NCI-H1417 (cell line): ENCODE measurements around the gene SLC6A12.
"Not testable (repeated sequence)": the region's sequence is repeated elsewhere in the genome, so short reads cannot be mapped to it uniquely, and the experiment has no call there.

Experiments used
- DNase-seq, 3 experiments: peaks; one replicate each; lab custom pipeline; 2025; lab: John Stamatoyannopoulos, UW

The SLC6A12 gene

GRCh38 chr12:217029-217428 lies 3.1 kb upstream of the SLC6A12 start:
- not testable (repeated sequence) for DNase-seq

- no peak for DNase-seq
Measured at GRCh38 chr12:215116-215515, 1.2 kb upstream of the SLC6A12 start.

DNA sequence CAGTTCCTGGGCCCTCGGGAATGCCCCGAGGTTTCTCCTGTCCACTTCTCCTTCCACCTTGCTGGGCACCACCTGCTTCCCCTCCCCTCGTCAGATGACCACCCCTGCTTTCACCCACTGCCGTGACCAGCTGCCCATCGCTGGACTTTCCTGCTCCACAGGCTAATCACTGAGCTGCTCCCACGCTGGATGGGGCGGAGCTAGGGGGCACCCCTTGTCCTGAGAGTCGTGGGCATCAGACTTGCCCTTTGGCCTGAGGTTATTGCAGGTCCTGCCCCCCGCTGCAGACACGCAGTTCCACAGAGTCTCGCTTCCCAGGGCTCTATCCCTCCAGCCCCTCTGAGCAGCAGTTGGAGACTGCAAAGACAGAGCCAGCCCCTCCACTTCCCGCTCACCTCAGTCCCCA lies 427 bp downstream of the SLC6A12 start:
- DNase-seq, result peak in 1 of 3 experiments; percentile 35

- peak in 1 of 3 experiments; percentile 35 for DNase-seq
Measured at GRCh38 chr12:212715-213526, 1.0 kb downstream of the SLC6A12 start.

GRCh38 chr12:212415-212714 lies 1.6 kb downstream of the SLC6A12 start:
- DNase-seq, result no peak

DNA sequence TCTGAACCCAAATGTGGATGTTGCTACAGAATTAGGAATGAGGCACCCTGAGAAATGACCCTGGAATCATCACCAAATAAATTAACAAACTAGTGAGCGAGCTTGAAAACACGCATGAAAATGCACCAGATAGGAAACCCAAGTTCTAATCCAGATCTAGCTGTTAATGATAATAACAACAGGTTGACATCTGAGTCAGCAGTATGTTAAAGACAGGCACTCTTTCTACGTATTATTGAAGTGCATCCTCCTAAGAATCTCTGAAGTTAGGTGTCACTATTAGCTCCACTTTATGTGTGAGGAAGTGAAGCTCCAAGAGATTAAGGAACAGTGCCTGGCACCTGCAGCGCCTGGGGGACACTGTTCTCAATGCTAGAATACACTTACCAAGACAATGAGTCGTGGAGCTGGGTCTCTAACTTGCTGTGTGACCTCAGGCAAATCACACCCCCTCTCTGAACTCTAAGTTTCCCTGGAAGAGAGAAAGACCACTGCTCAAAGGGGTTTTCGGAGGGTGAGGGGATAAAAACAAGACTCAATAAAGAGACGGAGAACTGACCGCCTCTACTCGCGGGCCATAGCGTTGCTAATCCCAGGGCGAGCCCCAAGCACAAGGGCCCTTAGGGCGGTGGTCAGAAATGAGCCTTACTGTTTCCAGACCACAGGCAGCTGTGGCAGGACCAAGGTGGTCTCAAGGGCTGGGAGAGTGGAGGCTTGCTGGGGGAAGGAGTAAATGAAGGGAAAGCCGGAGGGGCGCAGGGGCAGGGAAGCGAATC lies 2.1 kb downstream of the SLC6A12 start:
- DNase-seq, result no peak

DNA sequence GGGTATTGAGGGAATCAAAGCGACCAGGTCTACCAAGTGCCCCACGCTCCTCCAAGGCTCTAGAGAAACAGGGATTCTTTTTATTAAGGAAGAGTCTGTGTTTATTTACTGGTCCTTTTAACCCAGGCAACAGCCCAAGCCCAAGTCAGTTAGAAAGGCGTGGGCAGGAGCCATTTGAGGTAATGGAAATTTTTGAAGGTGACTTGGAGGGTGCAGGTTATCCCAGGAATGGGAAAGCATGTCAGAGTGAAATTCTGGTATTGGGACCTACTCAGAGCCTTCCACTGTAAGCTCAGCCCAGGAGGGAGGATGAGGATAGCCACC lies 2.9 kb downstream of the SLC6A12 start:
- DNase-seq, result no peak

DNA sequence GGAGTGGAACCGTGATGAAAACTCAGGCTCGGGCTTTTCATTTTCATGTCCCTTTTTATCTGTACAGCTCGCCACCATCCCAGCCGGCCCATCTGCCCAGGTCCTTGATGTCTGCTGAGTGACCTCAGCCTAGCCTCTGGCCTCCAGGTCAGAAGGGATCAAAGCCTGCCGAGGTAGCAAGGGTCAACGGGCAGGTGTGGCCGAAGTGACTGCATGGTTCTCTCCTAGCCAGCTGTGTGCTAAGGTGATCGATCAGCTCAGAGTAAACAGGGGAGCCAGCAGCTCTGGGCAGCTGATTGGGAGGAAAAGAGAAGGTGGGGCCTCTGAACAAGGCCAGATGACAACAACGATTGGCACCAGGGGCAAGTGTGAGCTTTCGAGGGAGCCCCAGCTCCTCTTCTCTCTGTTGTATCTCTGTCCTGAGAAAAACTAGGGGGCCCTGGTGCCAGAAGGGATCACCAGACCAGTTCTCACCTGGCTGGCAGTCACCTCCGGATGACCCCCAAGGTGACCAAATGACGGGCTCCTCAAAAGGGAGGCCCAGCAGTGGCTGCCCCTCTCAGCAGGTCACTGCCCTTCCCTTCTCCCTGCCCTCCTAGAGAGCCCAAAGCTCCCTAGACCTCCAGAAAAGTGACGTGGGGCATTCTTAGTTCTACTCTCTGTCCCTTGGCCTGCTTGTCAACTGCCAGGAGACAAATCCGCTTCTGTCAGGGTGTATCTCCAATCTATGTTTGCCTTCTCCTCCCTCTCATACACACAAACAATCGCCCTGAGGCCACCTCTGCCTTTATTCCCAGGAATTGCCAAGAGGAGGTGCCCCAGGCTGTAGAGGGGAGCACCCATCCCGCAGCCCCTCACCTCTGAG lies 3.4 kb downstream of the SLC6A12 start:
- no peak for DNase-seq

DNA sequence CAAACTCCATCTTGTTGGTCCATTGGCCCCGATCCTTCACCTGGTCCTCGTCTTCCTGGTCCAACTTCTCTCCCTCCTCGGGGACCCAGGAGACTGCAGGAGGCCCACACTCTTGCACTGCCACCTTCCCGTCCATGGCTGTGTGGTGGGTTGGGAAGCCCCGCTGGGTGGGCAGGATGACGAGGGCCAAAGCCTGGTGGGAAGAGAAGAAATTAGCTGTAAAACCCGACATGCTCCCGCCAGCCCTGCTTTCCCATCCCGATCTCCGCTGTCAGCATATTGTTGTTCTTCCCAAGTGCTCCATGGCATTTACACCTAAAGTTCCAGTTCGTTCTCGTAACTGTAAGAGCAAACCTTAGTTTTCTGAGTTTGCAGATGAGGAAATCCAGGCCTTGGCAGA lies 4.1 kb downstream of the SLC6A12 start:
- no peak for DNase-seq

GRCh38 chr12:209246-209645 lies 4.7 kb downstream of the SLC6A12 start:
- DNase-seq, result no peak

GRCh38 chr12:208813-209212 lies 5.1 kb downstream of the SLC6A12 start:
- DNase-seq, result no peak

GRCh38 chr12:207804-208203 lies 6.2 kb downstream of the SLC6A12 start:
- no peak for DNase-seq

DNA sequence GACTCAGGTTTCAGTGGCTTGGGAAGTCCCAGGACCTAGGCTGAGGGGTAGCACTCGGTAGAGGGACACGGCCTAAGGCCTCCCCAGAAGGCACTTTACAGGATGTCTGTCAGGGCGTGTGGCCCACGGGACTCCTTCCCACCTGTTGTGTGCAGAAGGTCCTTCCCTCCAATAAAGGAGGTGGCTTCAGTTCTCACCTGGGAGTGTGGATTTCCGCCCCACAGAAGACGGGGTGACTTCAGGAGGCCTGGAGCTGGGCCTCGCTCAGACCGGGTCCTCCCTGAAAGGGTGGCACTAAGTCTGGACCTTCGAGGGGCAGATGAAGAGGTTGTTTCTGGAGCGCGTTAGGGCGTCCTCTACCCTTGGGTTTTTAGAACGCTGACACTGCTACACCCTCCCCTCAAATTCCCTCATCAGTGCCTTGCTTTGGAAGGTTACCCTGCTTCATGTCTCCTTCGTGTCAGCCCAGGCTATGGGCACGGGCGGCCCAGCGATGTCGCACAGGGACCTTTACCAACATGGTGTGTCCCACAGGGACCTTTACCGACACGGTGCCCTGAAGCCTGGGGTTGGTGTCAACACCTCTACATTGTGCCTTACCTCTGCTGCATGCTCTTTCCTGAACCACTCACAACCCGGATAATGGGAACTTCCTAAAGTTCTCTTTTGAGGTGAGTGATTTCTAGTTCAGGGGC lies 7.1 kb downstream of the SLC6A12 start:
- no peak for DNase-seq

DNA sequence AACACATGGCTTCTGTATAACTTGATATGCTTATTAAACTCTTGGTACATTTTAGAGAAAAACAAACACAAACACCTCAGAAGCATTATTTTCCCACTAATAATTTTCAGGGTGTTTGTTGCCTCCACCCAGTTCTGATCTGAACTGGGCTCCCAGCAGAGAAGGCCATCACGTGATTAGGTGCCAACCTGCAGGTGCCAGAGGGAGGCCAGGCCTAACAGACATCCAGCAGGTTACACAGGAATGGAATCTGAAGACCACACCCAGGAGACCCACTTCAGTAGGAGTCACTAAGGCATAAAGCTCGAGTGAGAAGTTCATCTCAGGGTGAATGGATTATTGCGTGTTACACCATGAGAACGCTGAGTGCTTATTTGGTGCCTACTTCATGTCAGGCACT lies 8.9 kb downstream of the SLC6A12 start:
- DNase-seq, result peak in 1 of 3 experiments; percentile 9

- DNase-seq, result no peak
Measured at GRCh38 chr12:204261-204678, 9.7 kb downstream of the SLC6A12 start.

DNA sequence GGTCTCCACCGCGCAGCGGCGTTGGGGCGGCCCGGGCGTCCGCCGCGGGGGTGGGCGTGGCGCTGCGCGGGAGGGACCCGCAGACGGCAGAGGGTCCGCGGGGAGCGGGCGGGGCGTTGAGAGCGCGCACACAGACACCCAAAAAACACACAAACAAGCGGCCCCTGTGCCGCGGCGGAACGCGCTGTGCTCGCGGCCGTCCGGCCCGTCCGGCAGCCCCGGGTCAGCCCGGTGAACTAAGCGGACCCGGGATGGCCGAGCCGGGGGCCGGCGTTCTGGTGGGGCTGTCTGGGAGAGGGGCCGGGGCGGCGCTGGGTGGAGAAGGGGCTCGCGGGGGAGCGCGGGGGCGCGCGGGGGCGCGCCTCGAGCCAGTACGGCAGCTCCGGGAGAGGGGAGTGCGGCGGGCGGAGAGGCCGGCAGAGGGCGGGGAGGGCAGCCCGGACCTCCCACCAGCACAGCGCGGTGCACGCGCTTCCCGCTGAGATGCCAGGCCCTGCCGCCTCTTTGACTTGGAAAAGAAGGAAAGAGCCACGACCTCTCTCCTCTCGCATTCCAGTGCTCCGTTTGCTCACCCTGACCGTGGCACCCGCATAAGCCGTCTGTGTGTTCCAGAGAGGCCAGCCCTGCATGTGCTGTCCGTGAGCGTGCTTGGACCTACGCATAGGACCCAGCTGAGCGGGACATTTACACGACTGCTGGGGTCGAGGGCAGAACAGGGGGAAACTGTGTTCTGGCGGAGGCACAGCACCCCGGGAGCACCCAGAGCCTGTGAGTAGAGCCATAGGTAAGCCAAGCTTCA lies 10.3 kb downstream of the SLC6A12 start:
- DNase-seq, result peak in 2 of 3 experiments; percentile 35 to 45

DNA sequence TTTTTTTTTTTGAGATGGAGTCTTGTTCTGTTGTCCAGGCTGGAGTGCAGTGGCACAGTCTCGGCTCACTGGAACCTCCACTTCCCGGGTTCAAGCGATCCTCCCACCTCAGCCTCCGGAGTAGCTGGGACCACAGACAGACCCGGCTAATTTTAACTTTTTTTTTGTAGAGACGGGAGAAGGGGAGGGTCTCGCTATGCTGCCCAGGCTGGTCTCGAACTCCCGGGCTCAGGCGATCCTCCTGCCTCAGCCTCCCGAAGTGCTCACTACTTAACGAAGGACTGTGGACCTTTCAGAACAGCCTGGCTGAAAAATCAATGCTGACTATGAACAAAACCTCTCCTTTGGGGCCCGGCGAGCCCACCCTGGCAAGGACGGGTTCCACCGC lies 10.9 kb downstream of the SLC6A12 start:
- no peak for DNase-seq

DNA sequence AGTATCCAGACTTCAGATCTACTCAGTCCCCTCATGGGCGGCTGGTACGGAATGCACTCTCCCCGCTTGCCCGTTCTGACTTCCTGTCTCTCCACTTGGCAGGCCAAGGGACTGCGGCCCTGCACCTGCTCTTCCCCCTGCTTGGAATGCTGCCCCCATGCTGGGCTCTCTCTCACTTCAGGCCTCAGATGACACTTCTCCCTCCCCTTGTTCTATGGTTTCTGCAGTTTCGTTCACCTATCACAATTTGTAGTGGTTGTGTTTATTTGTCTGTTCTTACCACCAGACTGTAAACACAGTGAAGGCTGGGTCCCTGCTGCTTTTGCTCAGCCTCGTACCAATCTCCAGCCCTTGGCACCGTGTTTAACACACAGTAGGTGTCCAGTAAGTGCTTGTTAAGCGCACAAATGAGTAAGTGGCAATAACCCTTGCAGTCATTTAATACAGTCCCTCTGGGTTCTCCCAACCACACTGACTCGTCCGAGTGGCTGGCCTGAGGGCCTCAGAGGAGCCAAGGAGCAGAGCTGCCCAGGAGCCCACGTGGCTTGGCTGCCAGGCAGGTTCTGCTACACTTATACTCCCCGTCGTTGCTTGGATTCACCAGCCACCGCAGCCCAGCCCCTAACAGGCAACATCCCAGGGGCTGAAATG lies 11.8 kb downstream of the SLC6A12 start:
- DNase-seq, result peak; percentile 63 to 98 (median 94)

- DNase-seq, result no peak
Measured at GRCh38 chr12:201361-201760, 12.6 kb downstream of the SLC6A12 start.

- DNase-seq, result no peak
Measured at GRCh38 chr12:198705-199104, 15.3 kb downstream of the SLC6A12 start.
